GM12874 (cell line): ENCODE data around the gene DHX58.

Experiments
- TF ChIP-seq, protein P1 (sequence below): IDR thresholded peaks from 2 replicates; pipeline ENCODE4 v1.5.1; 2011; ENCODE audit warnings: low read depth, mild to moderate bottlenecking, control low read depth, low read length, moderate library complexity; ENCODE audit not compliant: insufficient read depth

The DHX58 gene

DNA sequence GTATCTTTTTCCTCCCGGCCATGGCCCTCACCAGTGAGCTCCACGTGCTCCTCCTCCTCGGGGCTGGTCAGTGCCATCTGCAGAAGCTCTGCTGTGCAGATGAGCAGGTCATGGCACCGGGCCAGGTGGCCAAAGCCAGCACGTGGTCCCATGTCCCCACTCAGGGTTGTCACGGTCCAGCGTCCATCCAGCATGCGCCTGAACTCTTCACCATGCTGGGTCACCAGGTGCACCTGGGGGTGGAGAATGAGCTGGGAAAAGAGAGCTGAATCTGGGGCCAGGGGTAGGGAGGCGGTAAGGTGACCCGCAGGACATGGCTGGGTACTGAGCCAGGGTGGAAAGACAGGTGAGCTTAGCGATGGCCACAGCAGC lies 1.3 kb downstream of the DHX58 start:
- TF ChIP-seq, protein P1, sequence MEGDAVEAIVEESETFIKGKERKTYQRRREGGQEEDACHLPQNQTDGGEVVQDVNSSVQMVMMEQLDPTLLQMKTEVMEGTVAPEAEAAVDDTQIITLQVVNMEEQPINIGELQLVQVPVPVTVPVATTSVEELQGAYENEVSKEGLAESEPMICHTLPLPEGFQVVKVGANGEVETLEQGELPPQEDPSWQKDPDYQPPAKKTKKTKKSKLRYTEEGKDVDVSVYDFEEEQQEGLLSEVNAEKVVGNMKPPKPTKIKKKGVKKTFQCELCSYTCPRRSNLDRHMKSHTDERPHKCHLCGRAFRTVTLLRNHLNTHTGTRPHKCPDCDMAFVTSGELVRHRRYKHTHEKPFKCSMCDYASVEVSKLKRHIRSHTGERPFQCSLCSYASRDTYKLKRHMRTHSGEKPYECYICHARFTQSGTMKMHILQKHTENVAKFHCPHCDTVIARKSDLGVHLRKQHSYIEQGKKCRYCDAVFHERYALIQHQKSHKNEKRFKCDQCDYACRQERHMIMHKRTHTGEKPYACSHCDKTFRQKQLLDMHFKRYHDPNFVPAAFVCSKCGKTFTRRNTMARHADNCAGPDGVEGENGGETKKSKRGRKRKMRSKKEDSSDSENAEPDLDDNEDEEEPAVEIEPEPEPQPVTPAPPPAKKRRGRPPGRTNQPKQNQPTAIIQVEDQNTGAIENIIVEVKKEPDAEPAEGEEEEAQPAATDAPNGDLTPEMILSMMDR, result no peak

DNA sequence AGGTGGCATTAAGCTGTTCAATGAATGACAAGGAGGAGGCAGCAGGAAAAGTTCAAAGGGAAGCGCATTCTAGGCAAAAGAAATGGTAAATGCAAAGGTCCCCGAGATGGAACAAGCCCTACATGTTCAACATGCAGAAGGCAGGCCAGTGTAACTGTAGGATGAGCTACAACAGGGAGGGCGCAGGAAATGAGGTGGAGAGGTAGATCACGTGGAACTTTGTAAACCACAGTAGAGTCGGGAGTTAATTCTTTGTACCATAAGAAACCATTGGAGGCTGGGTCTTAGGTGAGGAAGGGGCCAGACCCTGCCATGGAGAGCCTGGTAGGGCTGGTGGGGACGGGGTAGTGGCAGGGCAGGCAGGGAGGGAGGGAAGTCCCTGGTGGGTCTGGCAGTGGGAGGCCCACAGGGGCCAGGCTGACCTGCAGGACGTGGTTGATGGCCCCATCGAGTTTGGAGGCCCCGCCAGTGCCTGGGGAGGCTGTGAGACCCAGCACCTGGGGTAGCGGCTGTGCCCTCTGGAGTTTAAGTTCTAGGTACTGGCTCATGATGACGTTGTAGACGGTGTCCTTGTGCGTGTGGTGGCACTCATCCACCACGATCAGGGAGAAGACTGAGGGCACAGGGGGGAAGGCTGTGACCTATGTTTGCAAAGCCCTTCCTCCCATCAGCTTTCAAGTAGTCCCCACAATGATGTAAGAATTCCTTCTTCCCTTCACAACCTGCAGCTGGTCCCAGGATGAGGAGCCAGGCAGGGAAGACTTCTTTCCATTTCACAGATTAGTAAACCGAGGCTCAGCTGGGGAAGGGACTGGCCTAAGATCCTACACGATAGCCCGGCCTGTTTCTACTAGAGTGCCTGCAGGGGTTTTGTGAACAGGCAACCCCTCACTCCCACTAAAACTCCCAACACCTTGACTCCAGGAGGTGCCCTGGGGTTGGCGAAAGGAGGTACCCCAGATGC lies 1.9 kb downstream of the DHX58 start:
- TF ChIP-seq, protein P1, result no peak

DNA sequence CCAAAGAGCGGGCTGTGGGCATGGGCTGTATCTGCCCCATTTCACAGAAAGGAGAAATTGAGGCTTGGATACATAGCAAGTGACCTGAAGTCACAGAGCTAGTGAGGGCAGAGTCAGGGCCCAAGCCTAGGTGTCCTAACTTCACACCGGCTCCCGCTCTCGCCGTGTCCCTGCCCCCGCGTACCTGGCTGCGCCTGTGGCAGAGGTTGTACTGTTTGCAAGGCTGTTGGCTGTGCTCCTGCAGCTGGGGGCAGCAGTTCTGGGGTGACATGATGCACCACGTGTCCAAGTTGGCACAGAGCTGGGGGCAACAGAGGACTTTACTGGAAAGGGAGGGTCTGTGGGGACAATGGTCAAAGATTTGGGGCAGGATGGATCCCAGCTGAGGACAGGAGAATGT lies 3.4 kb downstream of the DHX58 start:
- TF ChIP-seq, protein P1, result no peak

DNA sequence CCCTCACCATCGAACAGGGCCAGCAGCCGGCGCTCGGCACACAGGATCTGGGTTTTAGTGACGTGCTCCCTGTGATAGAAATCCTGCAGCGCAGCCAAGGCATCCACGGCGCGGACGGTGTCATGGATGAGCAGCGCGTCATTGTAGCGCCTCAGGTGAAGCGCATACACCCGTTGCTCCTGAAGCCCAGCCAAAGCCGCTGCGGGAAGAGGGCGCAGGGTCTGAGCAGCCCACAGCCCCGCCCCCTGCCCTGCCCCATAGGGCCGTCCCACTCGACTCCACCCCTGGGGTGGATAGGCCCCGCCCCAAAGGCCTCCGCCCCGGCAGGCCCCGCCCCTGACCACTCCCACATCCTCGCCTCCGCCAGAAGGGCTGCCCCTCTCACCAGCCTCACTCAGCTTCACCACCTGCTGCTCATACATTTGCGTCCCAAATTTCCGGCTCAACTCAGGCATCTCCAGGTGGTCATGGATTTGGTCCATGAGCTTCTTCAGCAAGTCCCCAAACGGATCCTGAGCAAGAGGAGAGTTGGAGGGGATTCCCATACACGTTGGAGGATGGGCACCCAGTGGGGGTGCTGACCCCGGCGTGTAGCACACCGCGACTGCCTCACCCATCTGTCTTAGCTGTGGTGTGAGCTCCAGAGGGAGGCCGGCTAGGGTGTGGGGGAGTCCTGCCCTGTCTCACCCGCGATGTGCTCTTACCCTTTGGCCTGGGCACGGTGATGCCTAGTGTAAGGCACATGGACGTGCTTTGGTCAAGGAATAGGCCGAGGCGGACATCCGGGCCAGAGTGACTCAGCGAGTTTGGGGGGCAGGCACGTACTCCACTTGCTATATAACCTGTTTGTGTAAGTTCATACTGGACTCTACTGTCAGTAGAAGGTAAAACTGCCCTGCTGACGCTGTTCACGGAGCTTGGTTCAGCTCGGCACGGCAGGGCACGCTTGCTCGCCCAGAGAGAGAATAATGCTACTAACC lies 4.6 kb downstream of the DHX58 start:
- TF ChIP-seq, protein P1, result no peak

DNA sequence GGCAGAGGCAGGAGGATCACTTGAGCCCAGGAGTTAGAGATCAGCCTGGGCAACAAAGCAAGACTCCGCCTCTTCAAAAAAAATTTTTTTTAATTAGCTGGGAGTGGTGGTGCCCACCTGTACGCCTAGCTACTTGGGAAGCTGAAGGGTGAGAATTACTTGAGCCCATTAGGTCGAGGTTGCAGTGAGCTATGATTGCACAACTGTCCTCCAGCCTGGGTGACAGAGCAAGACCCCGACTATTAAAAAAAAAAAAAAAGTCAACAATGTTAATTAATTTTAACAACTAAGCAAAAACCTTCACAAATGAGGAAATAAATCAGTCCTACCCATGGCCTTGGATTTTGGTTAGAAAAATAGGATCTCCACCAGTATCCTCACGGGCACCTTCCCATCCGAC lies 5.4 kb downstream of the DHX58 start:
- TF ChIP-seq, protein P1, result no peak

DNA sequence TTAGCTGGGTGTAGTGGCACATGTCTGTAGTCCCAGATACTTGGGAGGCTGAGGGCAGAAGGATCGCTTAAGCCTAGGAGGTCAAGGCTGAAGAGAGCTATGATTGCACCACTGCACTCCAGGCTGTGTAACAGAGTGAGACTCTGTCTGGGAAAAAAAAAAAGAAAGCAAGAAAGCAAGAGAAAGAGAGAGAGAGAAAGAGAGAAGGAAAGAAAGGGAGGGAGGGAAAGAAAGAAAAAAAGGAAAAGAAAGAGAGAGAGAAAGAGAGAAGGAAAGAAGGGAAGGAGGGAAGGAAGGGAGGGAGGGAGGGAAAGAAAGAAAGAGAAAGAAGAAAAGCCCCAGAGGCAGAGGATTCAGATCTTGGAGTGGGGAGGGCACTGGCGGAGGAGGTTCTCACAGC lies 6.5 kb downstream of the DHX58 start:
- TF ChIP-seq, protein P1, result no peak

DNA sequence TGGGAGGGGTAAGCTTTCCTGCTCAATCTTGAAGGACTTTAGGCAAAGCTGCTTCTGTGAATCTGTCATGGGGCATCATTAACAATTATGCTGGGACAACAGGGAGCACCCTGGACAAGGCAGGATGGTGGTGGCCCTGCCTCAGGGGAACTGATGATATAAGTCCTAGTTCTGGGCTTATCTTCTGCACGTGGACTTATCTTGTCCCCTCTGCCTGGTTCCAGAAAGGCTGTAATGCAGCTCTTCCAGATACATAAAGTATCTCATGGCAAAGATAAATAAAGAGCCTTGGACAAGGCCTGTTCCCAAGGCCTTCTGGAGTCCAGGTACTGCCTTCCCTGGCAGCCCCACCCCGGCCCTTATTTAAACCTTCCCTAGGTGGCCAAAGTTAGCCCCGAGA lies 8.2 kb downstream of the DHX58 start:
- TF ChIP-seq, protein P1, result no peak
